ENCODE measurements around the gene SLC35C1. TPM values are rescaled to one million over a fixed set of nuclear protein-coding genes. Genes with fewer than 3 reads are reported as not detected.

The SLC35C1 gene
- total and polyA plus RNA-seq, 9 of the 15 experiments (the other 6 are each of a cell fraction or from before 2014, with no cell fraction given), result 0.65 to 13.1 (median 2.4) TPM

DNA sequence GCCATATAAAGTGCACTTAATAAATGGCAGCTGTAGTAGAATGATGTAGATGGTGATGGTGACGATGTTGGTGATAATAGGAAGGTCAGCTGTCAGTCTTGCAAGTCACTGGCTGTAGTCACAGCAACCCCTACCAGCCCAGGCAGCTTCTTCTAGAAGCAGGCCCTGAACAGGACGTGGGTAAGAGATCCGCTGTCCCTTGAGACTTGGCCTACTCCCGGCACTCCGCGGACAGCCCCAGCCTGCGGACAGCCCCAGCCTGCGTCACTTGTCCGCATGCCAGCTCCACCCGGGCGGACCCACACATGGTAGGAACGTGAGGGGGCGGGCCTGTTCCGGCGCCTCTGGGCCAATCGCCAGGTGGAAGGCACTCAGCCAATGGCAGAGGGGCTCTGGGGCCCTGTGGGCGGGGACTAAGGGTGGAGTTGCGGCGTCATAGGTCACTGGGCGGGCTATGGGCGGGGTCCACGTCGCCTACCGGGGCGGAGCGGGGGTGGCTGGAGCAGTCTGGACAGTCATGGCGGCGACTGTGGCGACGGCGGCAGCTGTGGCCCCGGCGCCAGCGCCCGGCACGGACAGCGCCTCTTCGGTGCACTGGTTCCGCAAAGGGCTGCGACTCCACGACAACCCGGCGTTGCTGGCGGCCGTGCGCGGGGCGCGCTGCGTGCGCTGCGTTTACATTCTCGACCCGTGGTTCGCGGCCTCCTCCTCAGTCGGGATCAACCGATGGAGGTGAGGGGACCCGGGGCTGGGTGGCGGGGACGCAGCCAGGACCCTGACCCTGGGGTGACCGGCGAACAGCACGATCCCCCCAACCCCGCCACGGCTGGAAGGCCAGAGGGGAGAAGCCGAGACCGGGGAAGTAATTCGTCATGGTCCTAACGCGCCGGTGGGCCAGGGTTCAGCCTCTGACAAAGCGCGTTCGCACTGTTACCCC lies 42.3 kb downstream of the SLC35C1 start, which contains the start of gene CRY2 (continued):
- TF ChIP-seq, protein P1, sequence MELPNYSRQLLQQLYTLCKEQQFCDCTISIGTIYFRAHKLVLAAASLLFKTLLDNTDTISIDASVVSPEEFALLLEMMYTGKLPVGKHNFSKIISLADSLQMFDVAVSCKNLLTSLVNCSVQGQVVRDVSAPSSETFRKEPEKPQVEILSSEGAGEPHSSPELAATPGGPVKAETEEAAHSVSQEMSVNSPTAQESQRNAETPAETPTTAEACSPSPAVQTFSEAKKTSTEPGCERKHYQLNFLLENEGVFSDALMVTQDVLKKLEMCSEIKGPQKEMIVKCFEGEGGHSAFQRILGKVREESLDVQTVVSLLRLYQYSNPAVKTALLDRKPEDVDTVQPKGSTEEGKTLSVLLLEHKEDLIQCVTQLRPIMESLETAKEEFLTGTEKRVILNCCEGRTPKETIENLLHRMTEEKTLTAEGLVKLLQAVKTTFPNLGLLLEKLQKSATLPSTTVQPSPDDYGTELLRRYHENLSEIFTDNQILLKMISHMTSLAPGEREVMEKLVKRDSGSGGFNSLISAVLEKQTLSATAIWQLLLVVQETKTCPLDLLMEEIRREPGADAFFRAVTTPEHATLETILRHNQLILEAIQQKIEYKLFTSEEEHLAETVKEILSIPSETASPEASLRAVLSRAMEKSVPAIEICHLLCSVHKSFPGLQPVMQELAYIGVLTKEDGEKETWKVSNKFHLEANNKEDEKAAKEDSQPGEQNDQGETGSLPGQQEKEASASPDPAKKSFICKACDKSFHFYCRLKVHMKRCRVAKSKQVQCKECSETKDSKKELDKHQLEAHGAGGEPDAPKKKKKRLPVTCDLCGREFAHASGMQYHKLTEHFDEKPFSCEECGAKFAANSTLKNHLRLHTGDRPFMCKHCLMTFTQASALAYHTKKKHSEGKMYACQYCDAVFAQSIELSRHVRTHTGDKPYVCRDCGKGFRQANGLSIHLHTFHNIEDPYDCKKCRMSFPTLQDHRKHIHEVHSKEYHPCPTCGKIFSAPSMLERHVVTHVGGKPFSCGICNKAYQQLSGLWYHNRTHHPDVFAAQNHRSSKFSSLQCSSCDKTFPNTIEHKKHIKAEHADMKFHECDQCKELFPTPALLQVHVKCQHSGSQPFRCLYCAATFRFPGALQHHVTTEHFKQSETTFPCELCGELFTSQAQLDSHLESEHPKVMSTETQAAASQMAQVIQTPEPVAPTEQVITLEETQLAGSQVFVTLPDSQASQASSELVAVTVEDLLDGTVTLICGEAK (IDR thresholded peaks at IDR 0.05), result peak; percentile 20; the same call in 1 of the 2 replicates
- TF ChIP-seq, protein P1 (CRISPR knock-in tag; IDR thresholded peaks at IDR 0.05), result no peak; the same call in 1 of the 2 replicates
- no peak for TF ChIP-seq ETV6 (IDR thresholded peaks at IDR 0.05; ENCODE audit: borderline replicate concordance in 1 of 2, low read depth in 2 of 2, low read length in 1 of 2)
- peak; percentile 83; the same call in 1 of the 2 replicates for TF ChIP-seq ETV6 (CRISPR knock-in tag; IDR thresholded peaks at IDR 0.05; ENCODE audit: borderline replicate concordance)
- TF ChIP-seq, protein P2, sequence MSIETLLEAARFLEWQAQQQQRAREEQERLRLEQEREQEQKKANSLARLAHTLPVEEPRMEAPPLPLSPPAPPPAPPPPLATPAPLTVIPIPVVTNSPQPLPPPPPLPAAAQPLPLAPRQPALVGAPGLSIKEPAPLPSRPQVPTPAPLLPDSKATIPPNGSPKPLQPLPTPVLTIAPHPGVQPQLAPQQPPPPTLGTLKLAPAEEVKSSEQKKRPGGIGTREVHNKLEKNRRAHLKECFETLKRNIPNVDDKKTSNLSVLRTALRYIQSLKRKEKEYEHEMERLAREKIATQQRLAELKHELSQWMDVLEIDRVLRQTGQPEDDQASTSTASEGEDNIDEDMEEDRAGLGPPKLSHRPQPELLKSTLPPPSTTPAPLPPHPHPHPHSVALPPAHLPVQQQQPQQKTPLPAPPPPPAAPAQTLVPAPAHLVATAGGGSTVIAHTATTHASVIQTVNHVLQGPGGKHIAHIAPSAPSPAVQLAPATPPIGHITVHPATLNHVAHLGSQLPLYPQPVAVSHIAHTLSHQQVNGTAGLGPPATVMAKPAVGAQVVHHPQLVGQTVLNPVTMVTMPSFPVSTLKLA (conservative IDR thresholded peaks at IDR 0.05), result peak; percentile 100
- peak; percentile 86 to 97 (median 94) for TF ChIP-seq YY1 (IDR thresholded peaks at IDR 0.05; ENCODE audit: borderline replicate concordance in 1 of 3, control insufficient read depth in 1 of 3, extremely low read depth in 1 of 3, insufficient read depth in 3 of 3, insufficient read length in 1 of 3, insufficient replicate concordance in 2 of 3, low read depth in 1 of 3, low read length in 2 of 3)
- TF ChIP-seq, protein P3, sequence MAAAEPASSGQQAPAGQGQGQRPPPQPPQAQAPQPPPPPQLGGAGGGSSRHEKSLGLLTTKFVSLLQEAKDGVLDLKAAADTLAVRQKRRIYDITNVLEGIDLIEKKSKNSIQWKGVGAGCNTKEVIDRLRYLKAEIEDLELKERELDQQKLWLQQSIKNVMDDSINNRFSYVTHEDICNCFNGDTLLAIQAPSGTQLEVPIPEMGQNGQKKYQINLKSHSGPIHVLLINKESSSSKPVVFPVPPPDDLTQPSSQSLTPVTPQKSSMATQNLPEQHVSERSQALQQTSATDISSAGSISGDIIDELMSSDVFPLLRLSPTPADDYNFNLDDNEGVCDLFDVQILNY (CRISPR knock-in tag; IDR thresholded peaks at IDR 0.05), result peak; percentile 40; the same call in 1 of the 2 replicates
- no peak for TF ChIP-seq ZKSCAN3 (CRISPR knock-in tag; IDR thresholded peaks at IDR 0.05)
- peak; percentile 7; the same call in 1 of the 2 replicates for TF ChIP-seq HNRNPL (IDR thresholded peaks at IDR 0.05; ENCODE audit: low read depth, low read length)
- peak; percentile 86; the same call in 1 of the 2 replicates for TF ChIP-seq ZNF232 (CRISPR knock-in tag; IDR thresholded peaks at IDR 0.05)
- no peak for TF ChIP-seq ZNF584 (CRISPR knock-in tag; IDR thresholded peaks at IDR 0.05; ENCODE audit: low read depth)
- 0 out of 2 replicates have a peak, but pooled peaks have one; percentile 46 for TF ChIP-seq MTA3 (IDR thresholded peaks at IDR 0.05; ENCODE audit: borderline replicate concordance)
- TF ChIP-seq DIDO1 (tag; IDR thresholded peaks at IDR 0.05; ENCODE audit: low read depth), result no peak
- TF ChIP-seq RUNX1 (IDR thresholded peaks at IDR 0.05; ENCODE audit: low read depth), result no peak

All from K562 (cell line).